Measurements from ENCODE around the gene ETV5.
"Not testable (repeated sequence)": the region's sequence is repeated elsewhere in the genome, so short reads cannot be mapped to it uniquely, and the experiment has no call there.

Gene ETV5

DNA sequence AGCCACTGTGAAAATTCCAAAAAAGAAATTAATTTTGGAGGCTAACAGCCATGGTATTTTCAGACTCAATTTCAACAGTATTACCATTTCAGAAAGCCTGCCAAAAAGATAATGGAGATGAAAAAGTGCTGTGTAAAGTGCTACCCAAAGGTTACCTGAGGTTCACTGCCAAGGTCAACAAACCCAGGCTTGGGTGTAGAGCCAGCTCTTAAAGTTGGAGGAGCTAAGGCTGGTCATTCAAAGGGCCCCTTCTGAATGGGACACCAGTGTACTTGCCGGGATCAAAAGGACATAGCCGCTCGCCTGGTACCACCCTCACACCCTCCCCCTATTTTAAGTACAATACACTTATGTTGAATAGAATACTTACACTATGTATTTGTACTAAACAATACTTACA is 64.5 kb downstream of the ETV5 start:
- no peak for TF ChIP-seq JUND (IDR thresholded peaks at IDR 0.05; ENCODE audit: low read depth)
- no peak for DNase-seq (ENCODE audit: low read depth in 1 of 2, low spot score in 1 of 2)
- in situ Hi-C loops (cut with HindIII; ENCODE audit: low pct_unique_long_range_greater_than_20kb, low sequenced_read_pairs): no loop called here

DNA sequence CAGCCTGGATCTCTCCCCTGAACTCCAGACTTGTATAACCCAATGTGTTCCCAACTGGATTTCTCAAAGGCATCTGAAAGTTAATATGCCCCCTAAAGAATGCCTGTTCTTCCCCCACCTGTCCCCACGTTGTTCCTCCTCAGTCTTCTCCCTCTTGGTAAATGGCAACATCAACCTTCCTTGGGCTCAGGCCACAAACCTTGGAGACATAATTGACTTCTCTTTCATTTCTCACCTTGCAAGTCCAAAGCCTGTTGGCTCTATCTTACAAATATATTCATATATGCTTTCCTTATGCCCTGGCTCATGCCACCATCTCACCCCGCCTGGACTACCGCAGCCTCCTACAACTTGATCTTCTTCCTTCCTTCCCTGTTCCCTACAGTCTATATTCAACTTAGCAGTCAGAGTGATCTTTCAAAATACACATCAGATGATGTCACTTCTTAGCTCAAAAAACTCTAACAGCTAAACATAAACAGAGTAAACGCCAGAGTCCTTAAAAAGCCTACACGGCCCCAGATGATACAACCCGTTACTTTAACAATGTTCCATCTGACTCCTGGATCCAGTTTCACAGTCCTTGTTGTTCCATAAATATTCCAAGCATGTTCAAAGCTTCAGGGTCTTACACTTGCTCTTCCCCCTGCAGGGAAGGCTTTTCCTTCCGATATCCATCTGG is 66.2 kb downstream of the ETV5 start:
- in situ Hi-C loops (cut with HindIII; ENCODE audit: low pct_unique_long_range_greater_than_20kb, low sequenced_read_pairs): no loop called here
- DNase-seq (ENCODE audit: low read depth in 1 of 2, low spot score in 1 of 2): no peak
- no peak for TF ChIP-seq JUND (IDR thresholded peaks at IDR 0.05; ENCODE audit: low read depth)

DNA sequence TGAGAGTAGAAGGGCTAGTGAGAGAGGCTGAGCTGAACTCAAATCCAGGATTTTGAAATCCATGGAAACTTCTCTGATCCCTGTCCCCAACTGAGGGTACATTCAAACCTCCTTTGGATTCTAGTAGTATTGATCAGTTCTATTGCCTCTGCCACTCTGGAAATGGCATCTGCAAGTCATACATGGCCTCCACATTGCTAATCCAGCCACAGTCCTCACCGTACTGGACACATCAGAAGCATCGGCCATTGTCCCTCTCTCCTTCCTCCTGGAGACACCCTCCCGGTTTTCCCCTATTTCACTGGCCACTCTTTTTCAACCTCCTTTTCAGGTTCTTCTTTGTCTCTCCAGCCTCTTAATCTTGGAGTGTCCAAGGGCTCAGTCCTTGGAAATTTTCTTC is 66.9 kb downstream of the ETV5 start:
- no peak for TF ChIP-seq JUND (IDR thresholded peaks at IDR 0.05; ENCODE audit: low read depth)
- DNase-seq (ENCODE audit: low read depth in 1 of 2, low spot score in 1 of 2): no peak
- in situ Hi-C loops (cut with HindIII; ENCODE audit: low pct_unique_long_range_greater_than_20kb, low sequenced_read_pairs): no loop called here

DNA sequence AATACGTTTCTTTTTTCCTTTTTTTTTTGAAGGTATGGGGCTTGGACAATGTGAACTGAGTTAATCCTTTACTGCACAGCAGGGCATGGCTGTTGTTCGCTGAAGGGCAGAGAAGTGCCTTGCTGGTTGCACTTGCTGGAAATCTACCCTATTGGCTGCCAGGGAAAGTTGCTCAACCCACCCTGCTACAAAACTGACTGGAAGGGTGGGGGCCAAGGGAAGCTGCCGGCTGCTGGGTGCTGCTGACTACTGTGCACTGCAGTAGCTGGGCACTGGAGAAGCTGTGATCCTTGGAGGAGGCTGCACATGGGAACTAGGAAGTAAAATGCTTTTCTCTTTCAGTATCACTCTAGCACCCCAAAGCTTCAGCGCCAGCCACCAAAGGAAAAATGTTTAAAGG is 70.5 kb downstream of the ETV5 start:
- TF ChIP-seq JUND (IDR thresholded peaks at IDR 0.05; ENCODE audit: low read depth): no peak
- in situ Hi-C loops (cut with HindIII; ENCODE audit: low pct_unique_long_range_greater_than_20kb, low sequenced_read_pairs): no loop called here
- no peak for DNase-seq (ENCODE audit: low read depth in 1 of 2, low spot score in 1 of 2)

DNA sequence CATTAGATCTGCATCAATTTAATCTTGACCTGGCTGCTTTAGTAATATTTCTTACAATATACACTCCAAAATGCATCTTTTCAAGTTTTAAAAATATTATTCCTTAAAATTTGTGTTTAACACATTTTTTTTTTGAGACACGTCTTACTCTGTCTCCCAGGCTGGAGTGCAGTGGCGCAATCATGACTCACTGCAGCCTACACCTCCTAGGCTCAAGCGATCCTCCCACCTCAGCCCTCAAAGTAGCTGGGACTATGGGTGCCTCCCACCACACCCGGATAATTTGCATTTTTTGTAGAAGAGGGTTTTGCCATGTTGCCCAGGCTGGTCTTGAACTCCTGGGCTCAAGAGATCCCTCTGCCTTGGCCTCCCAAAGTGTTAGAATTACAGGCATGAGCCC is 73.6 kb downstream of the ETV5 start:
- no peak for TF ChIP-seq JUND (IDR thresholded peaks at IDR 0.05; ENCODE audit: low read depth)
- in situ Hi-C loops (cut with HindIII; ENCODE audit: low pct_unique_long_range_greater_than_20kb, low sequenced_read_pairs): no loop called here
- no peak for DNase-seq (ENCODE audit: low read depth in 1 of 2, low spot score in 1 of 2)

DNA sequence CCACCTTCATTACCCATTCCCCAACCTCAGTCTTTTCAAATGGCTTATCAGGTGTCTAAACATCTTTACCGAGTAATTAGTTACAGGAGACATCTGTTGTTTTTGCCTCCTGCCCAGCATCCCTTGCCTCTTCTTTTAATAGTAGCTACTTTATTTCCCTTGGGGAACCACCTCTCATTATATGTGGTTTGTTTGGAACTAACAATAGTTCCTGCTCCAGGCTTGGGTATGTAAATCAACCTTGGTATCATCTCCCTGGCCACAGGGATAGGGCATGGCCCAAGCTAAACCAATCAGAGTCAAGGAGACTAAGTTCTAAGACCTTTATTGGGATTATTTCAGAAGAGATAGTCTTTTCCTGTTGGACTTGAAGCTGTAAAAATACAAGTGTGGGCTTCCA is 76.6 kb downstream of the ETV5 start:
- TF ChIP-seq JUND (IDR thresholded peaks at IDR 0.05; ENCODE audit: low read depth): no peak
- DNase-seq (ENCODE audit: low read depth in 1 of 2, low spot score in 1 of 2): no peak
- in situ Hi-C loops (cut with HindIII; ENCODE audit: low pct_unique_long_range_greater_than_20kb, low sequenced_read_pairs): no loop called here

DNA sequence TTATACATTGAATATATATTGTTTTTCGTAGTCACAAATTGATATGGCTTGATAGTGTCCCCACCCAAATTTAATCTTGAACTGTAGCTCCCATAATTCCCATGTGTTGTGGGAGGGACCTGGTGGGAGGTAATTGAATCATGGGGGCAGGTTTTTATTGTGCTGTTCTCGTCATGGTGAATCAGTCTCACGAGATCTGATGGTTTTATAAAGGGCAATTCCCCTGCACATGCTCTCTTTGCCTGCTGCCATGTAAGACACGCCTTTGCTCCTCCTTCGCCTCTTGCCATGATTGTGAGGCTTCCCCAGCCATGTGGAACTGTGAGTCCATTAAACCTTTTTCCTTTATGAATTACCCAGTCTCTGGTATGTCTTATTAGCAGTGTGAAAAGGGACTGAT is 82.9 kb downstream of the ETV5 start:
- in situ Hi-C loops (cut with HindIII; ENCODE audit: low pct_unique_long_range_greater_than_20kb, low sequenced_read_pairs); DNase-seq (ENCODE audit: low read depth in 1 of 2, low spot score in 1 of 2): not testable (repeated sequence)

DNA sequence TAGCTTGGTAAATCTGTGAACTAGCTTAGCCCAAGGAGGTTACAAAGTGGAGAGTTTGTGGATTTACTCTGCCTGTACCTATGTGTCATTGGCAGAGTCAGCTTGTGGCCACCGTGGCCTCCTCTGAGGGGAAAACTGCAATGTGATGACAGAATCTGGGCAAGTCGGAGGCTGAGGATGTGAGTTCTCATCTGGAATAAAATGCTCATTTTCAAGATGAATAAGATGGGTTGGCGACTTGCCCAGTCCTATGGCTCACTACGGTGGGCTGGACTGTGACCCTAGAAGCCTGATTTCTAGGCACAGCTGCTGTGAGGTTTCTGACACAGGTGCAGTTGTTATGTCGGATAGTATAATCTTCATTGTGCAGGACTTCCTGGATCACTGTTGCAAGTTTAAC is 83.7 kb downstream of the ETV5 start:
- in situ Hi-C loops (cut with HindIII; ENCODE audit: low pct_unique_long_range_greater_than_20kb, low sequenced_read_pairs): no loop called here
- TF ChIP-seq JUND (IDR thresholded peaks at IDR 0.05; ENCODE audit: low read depth): no peak
- DNase-seq (ENCODE audit: low read depth in 1 of 2, low spot score in 1 of 2): no peak

DNA sequence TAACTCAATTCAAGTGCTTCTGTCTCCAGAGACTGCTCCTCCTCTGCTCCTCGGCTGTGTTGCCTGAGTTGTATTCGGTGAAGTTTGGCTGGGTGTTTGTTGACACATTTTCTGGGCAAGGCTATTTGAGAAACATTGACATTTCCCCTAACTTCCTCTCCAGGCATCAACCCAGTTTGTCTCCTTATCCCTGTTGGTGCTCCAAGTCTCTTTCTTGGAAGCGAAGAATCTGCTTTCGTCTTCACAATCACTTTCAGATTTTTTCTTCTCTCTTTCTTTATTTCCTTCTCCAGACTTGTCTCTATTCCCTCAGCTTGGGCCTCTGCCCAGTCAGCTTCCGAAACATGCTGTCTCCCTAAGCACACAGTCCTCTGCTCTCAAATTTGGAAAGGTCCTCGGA is 84.7 kb downstream of the ETV5 start:
- in situ Hi-C loops (cut with HindIII; ENCODE audit: low pct_unique_long_range_greater_than_20kb, low sequenced_read_pairs): no loop called here
- DNase-seq (ENCODE audit: low read depth in 1 of 2, low spot score in 1 of 2): no peak

DNA sequence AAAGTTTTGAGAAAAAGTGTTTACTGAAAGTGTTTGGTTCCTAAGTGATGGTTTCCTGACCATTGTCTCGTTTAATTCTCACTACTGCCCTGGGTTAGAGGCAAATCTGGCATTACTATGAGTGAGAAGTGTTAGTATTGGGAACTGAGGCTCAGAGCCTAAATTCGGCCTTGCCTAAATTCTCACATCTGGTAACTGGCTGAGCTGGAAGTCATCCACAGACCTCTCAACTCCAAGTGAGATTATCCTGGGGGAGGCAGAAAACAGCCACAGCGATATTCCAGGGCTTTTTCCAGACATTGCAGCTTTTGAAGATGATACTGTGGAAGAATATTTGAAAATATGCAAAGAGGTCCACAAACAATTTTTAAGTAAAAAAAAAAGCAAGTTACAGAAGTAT is 86.0 kb downstream of the ETV5 start:
- DNase-seq (ENCODE audit: low read depth in 1 of 2, low spot score in 1 of 2): no peak
- TF ChIP-seq JUND (IDR thresholded peaks at IDR 0.05; ENCODE audit: low read depth): no peak
- in situ Hi-C loops (cut with HindIII; ENCODE audit: low pct_unique_long_range_greater_than_20kb, low sequenced_read_pairs): no loop called here

More for the DNA sequence above, 84.7 kb downstream of the ETV5 start:
- no peak for TF ChIP-seq JUND (IDR thresholded peaks at IDR 0.05; ENCODE audit: low read depth)

DNA sequence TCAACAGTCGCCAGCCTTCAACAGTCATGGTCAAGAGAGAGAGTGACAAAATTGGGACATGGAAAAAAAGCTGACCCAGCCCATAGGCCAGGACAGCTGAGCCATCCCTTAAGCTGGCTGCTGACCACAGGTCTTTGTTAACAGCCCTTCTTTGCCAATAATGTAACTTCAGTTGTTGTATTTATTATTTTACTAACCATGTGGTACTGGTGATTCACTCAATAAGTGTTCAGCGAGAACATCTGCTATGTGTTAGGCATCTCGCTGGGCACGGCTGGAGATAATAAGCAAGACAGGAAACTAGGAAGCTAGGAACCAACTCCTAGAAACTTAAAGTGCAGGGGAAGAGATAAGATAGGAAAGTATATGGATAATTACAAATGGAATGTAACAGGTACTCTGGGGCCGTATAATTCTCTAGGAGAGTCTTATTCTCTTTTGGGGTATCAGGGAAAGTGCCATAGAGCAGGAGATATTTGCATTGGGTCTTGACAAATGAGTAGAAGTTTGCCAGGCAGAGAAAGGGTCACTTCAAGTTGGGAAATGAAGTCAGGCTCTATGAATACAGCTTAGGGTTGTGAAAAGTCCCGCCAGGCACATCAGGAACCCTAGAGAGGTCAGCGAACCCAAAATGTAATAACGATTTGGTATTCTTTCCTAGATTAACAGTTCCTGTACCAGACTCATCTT is 87.1 kb downstream of the ETV5 start:
- no peak for DNase-seq (ENCODE audit: low read depth in 1 of 2, low spot score in 1 of 2)
- in situ Hi-C loops (cut with HindIII; ENCODE audit: low pct_unique_long_range_greater_than_20kb, low sequenced_read_pairs): no loop called here
- no peak for TF ChIP-seq JUND (IDR thresholded peaks at IDR 0.05; ENCODE audit: low read depth)

DNA sequence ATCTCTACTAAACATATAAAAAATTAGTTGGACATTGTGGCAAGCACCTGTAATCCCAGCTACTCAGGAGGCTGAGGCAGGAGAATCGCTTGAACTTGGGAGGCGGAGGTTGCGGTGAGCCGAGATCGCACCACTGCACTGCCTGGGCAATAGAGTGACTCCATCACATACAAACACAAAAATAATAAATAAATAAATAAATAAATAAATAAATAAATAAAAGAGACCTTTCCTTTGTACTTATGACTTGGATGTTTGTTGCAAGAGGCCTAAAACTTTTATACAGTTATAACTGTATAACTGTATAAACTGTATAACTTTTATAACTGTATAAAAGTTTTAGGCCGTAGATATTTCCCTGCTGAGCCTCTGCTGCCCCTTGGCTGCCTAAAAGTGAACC is 87.6 kb downstream of the ETV5 start:
- DNase-seq (ENCODE audit: low read depth in 1 of 2, low spot score in 1 of 2); in situ Hi-C loops (cut with HindIII; ENCODE audit: low pct_unique_long_range_greater_than_20kb, low sequenced_read_pairs): not testable (repeated sequence)

DNA sequence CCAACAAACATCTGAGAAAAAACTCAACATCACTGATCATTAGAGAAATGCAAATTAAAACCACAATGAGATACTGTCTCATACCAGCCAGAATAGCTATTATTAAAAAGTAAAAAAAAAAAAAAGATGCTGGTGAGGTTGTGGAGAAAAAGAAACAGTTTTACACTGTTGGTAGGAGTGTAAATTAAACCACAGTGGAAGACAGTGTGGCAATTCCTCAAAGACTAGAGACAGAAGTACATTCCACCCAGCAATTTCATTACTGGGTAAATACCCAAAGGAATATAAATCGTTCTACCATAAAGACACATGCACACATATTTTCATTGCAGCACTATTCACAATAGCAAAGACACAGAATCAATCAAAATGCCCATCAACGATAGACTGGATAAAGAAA is 89.6 kb downstream of the ETV5 start:
- in situ Hi-C loops (cut with HindIII; ENCODE audit: low pct_unique_long_range_greater_than_20kb, low sequenced_read_pairs); DNase-seq (ENCODE audit: low read depth in 1 of 2, low spot score in 1 of 2): not testable (repeated sequence)

DNA sequence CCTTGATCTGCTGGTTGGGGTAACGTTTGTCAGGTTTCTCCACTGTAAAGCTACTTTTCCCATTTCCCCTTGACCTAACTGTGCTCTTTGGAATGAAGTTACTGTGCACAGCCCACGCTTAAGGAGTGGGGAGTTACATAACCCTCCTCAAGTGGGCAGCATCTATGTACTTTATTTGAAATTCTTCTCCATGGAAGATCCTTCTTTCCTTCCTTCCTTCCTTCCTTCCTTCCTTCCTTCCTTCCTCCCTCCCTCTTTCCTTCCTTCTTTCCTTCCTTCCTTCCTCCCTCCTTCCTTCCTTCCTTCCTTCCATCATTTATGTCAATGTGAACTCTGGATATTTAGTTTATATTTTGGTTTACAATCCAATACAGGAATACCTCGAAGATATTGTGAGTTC is 94.0 kb downstream of the ETV5 start:
- in situ Hi-C loops (cut with HindIII; ENCODE audit: low pct_unique_long_range_greater_than_20kb, low sequenced_read_pairs): no loop called here
- no peak for TF ChIP-seq JUND (IDR thresholded peaks at IDR 0.05; ENCODE audit: low read depth)
- no peak for DNase-seq (ENCODE audit: low read depth in 1 of 2, low spot score in 1 of 2)

Measured in T47D (cell line).